Neural progenitor cell (in vitro differentiated cells): ENCODE results near the gene KCNK10. TPM values are rescaled to one million over a fixed set of nuclear protein-coding genes. Genes with fewer than 3 reads are reported as not detected.

ENCODE experiments used
- DNase-seq: peaks from one replicate; pipeline ENCODE4 v3.0.0-alpha.2; 2016; ENCODE audit warnings: low spot score
- H2AFZ ChIP-seq: fragments of 200-600 bp; sonication (generic); replicated peaks from 2 replicates; pipeline ENCODE4 v1.6.1; 2016; ENCODE audit warnings: antibody characterized with exemption
- H3F3A ChIP-seq: fragments of 200-600 bp; sonication (generic); 2 replicates; pipeline ENCODE4 v1.6.1; 2016; ENCODE audit warnings: antibody characterized with exemption, low read depth
- H3K27ac ChIP-seq: fragments of 200-600 bp; sonication (generic); 2 replicates; pipeline ENCODE4 v1.5.1; 2016; ENCODE audit warnings: mild to moderate bottlenecking
- H3K27me3 ChIP-seq: fragments of 200-600 bp; sonication (generic); 2 replicates; pipeline ENCODE4 v1.6.1; 2016; ENCODE audit warnings: mild to moderate bottlenecking, moderate library complexity
- H3K36me3 ChIP-seq: fragments of 200-600 bp; sonication (generic); 2 replicates; pipeline ENCODE4 v1.5.1; 2016
- H3K4me1 ChIP-seq: fragments of 200-600 bp; sonication (generic); 2 replicates; pipeline ENCODE4 v1.6.1; 2016; ENCODE audit warnings: mixed run types
- H3K4me2 ChIP-seq: fragments of 200-600 bp; sonication (generic); 2 replicates; pipeline ENCODE4 v1.6.1; 2016
- H3K4me3 ChIP-seq: fragments of 200-600 bp; sonication (generic); 2 replicates; pipeline ENCODE4 v1.5.1; 2016
- H3K79me2 ChIP-seq: fragments of 200-600 bp; sonication (generic); 2 replicates; pipeline ENCODE4 v1.6.1; 2016; ENCODE audit warnings: low read depth
- H3K9ac ChIP-seq: fragments of 200-600 bp; sonication (generic); 2 replicates; pipeline ENCODE4 v1.6.1; 2016
- H3K9me3 ChIP-seq: fragments of 200-600 bp; sonication (generic); 2 replicates; pipeline ENCODE4 v1.5.1; 2016; ENCODE audit warnings: low read depth
- H4K20me1 ChIP-seq: fragments of 200-600 bp; sonication (generic); 2 replicates; pipeline ENCODE4 v1.6.1; 2016; ENCODE audit warnings: low read depth
- H3K27ac Mint-ChIP-seq: 3 replicates; pipeline ENCODE4 v1.8.0; 2021; ENCODE audit warnings: mixed read lengths
- H3K27me3 Mint-ChIP-seq: 2 replicates; pipeline ENCODE4 v1.8.0; 2022; ENCODE audit warnings: low read depth, mild to moderate bottlenecking, inconsistent platforms, moderate library complexity, mixed read lengths; ENCODE audit not compliant: insufficient read depth
- H3K36me3 Mint-ChIP-seq: 3 replicates; pipeline ENCODE4 v1.8.0; 2021; ENCODE audit warnings: mixed read lengths
- H3K4me1 Mint-ChIP-seq: 3 replicates; pipeline ENCODE4 v1.8.0; 2021; ENCODE audit warnings: mixed read lengths
- H3K4me3 Mint-ChIP-seq: 3 replicates; pipeline ENCODE4 v1.8.0; 2021; ENCODE audit warnings: mild to moderate bottlenecking, moderate library complexity, mixed read lengths
- H3K9me3 Mint-ChIP-seq: 3 replicates; pipeline ENCODE4 v1.8.0; 2020; ENCODE audit warnings: mixed read lengths
- EZH2 ChIP-seq: fragments of 200-600 bp; sonication (generic); IDR thresholded peaks from 2 replicates; pipeline ENCODE4 v1.6.1; 2017; ENCODE audit warnings: antibody characterized with exemption, mild to moderate bottlenecking, moderate library complexity
- EZH2phosphoT487 ChIP-seq: fragments of 200-600 bp; sonication (generic); IDR thresholded peaks from 2 replicates; pipeline ENCODE4 v1.6.1; 2017; ENCODE audit warnings: antibody characterized with exemption
- total RNA-seq: library from RNA; depleted of rRNA; stranded (reverse); fragments of >200 nt; gene quantifications from 2 replicates; pipeline ENCODE4 v1.2.3, GENCODE V29; 2015; ENCODE audit warnings: low replicate concordance
- TF ChIP-seq, protein P1 (sequence below): fragments of 200-600 bp; sonication (generic); IDR thresholded peaks from 2 replicates; pipeline ENCODE4 v1.5.1; 2017; ENCODE audit warnings: antibody characterized with exemption, mild to moderate bottlenecking

The KCNK10 gene
- total RNA-seq, 1 donor from 2014 or later: 6.9 TPM

DNA sequence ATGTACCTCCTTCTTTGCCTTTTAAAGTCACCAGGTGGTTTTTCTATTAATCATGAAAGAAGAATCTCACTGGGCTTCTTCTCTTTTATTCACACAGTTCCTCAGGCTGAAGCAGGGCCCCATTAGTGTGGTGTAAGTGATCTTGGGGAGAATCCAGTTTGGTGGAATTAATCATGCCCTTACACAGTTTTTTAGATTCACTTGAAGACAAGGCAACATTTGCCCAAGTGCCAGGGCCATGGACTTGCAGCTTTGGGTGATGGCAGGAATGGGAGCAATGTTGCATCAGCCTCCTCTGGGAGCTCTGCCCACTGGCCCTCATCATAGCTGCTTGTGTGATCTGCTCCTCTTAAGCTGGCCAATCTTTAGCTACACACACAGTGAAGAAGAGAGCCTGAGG is 33.8 kb downstream of the KCNK10 start:
- Mint-ChIP-seq H3K9me3 (peaks cover 7% of the 10 kb centered on the region), H3K4me3 (no peak overlapping the region), H3K4me1 (peaks cover 3% of the 10 kb centered on the region), H3K27me3 (peaks cover 3% of the 10 kb centered on the region), H3K27ac (no peak overlapping the region), H3K36me3 (peaks cover 41% of the 10 kb centered on the region)
- Histone ChIP-seq H3K9me3 (no peaks in the 10 kb centered on the region), H3K4me2 (no peak overlapping the region), H3K4me3 (no peak overlapping the region), H3K36me3 (no peaks in the 10 kb centered on the region), H3K27me3 (no peaks in the 10 kb centered on the region), H3F3A (no peaks in the 10 kb centered on the region), H3K27ac (no peak overlapping the region), H2AFZ (no peak overlapping the region), H3K9ac (no peak overlapping the region), H3K4me1 (no peaks in the 10 kb centered on the region), H3K79me2 (no peaks in the 10 kb centered on the region), H4K20me1 (no peaks in the 10 kb centered on the region)
- no peak for DNase-seq
- TF ChIP-seq, protein P1, sequence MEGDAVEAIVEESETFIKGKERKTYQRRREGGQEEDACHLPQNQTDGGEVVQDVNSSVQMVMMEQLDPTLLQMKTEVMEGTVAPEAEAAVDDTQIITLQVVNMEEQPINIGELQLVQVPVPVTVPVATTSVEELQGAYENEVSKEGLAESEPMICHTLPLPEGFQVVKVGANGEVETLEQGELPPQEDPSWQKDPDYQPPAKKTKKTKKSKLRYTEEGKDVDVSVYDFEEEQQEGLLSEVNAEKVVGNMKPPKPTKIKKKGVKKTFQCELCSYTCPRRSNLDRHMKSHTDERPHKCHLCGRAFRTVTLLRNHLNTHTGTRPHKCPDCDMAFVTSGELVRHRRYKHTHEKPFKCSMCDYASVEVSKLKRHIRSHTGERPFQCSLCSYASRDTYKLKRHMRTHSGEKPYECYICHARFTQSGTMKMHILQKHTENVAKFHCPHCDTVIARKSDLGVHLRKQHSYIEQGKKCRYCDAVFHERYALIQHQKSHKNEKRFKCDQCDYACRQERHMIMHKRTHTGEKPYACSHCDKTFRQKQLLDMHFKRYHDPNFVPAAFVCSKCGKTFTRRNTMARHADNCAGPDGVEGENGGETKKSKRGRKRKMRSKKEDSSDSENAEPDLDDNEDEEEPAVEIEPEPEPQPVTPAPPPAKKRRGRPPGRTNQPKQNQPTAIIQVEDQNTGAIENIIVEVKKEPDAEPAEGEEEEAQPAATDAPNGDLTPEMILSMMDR: no peak
- TF ChIP-seq EZH2phosphoT487 (no peak), EZH2 (no peak)

GRCh38 chr14:88286309-88286708 is 36.8 kb downstream of the KCNK10 start:
- Histone ChIP-seq H3K4me2 (no peak overlapping the region), H3F3A (no peaks in the 10 kb centered on the region), H3K27me3 (no peaks in the 10 kb centered on the region), H3K36me3 (no peaks in the 10 kb centered on the region), H3K4me3 (no peak overlapping the region), H3K27ac (no peak overlapping the region), H3K4me1 (no peaks in the 10 kb centered on the region), H3K79me2 (no peaks in the 10 kb centered on the region), H4K20me1 (no peaks in the 10 kb centered on the region), H3K9ac (no peak overlapping the region), H3K9me3 (no peaks in the 10 kb centered on the region), H2AFZ (no peak overlapping the region)
- no peak for DNase-seq
- Mint-ChIP-seq H3K9me3 (peaks cover 10% of the 10 kb centered on the region), H3K27me3 (peaks cover 3% of the 10 kb centered on the region), H3K4me3 (no peak overlapping the region), H3K4me1 (peaks cover 2% of the 10 kb centered on the region), H3K36me3 (peaks cover 37% of the 10 kb centered on the region), H3K27ac (no peak overlapping the region)
- TF ChIP-seq, protein P1: no peak
- no peak for TF ChIP-seq EZH2phosphoT487
- no peak for TF ChIP-seq EZH2

DNA sequence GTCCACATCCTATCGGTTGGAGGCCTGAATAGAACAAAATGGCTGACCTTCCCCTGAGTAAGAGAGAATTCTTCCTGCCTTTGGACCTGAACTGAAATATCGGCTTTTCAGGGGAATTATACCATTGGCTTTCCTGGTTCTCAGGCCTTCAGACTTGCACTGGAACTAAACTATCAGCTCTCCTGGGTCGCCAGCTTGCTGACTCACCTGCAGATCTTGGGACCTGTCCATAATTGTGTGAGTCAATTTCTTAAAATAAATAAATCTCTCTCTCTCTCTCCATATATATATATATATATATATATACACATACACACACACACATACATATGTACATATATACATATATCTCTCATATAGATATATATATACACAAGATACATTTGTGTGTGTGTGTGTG is 41.6 kb downstream of the KCNK10 start:
- DNase-seq: no peak

More for the DNA sequence above, 41.6 kb downstream of the KCNK10 start:
- Histone ChIP-seq H4K20me1 (no peaks in the 10 kb centered on the region), H2AFZ (no peak overlapping the region), H3K4me2 (no peak overlapping the region), H3K4me3 (no peak overlapping the region), H3K9ac (no peak overlapping the region), H3K4me1 (no peaks in the 10 kb centered on the region), H3K27ac (no peak overlapping the region), H3K9me3 (no peaks in the 10 kb centered on the region), H3K36me3 (no peaks in the 10 kb centered on the region), H3K27me3 (no peaks in the 10 kb centered on the region), H3F3A (no peaks in the 10 kb centered on the region), H3K79me2 (no peaks in the 10 kb centered on the region)
- Mint-ChIP-seq H3K27me3 (peaks cover 5% of the 10 kb centered on the region), H3K27ac (no peak overlapping the region), H3K4me1 (no peaks in the 10 kb centered on the region), H3K9me3 (peaks cover 11% of the 10 kb centered on the region), H3K4me3 (no peak overlapping the region), H3K36me3 (peaks cover 28% of the 10 kb centered on the region)
- no peak for TF ChIP-seq EZH2phosphoT487
- no peak for TF ChIP-seq EZH2
- TF ChIP-seq, protein P1: no peak
